GM19025 (cell line): ENCODE measurements around the gene COL23A1.
A peak's percentile ranks its signal among the peaks of the same experiment; 100 is the strongest.

Experiments
- ATAC-seq: cut with Tn5 transposase; IDR thresholded peaks from one replicate; pipeline ENCODE4 v1.9.1; 2021; ENCODE audit warnings: mild to moderate bottlenecking, low read depth, moderate library complexity; ENCODE audit not compliant: unreplicated experiment

COL23A1 gene

DNA sequence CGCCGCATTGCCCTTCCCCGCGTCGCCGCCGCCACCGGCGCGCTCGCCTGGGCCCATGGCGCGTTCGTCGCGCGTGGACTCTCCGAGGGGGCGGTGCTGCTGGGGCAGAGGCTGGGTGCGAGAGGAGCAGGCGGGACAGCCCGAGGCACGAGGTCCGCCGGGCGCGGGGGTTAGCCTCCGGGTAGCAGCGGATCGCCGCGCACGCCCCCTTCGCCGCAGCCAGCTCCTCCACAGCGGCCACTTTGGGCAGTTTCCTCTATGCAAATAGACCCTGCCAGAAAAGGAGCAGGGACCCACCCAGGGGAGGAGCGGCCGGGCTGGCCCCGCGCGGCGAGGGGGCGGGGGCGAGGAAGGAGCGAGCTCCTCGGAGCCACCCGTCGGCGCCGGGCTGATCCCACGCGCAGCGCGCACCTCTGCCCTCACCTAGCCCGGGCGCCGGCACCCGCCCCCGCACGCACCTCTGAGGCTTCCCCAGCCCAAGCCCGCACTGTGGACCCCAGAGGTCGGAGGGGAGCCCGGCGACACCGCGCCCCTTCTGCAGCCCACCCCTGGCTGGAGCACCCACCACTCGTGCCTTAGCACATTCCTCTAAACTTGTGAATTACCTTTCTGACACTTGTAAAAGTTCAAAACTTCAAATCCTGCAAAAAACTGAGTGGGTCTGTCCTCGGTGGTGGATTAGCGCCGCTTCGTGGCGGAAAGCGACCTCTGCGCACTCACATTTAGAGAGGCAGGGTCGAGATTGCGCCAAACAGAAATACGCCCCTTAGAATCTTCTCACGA lies at the start of gene COL23A1:
COL23A1 (minus strand) TSS at position 253 of the 783 bp plus-strand sequence.
- ATAC-seq = no peak

DNA sequence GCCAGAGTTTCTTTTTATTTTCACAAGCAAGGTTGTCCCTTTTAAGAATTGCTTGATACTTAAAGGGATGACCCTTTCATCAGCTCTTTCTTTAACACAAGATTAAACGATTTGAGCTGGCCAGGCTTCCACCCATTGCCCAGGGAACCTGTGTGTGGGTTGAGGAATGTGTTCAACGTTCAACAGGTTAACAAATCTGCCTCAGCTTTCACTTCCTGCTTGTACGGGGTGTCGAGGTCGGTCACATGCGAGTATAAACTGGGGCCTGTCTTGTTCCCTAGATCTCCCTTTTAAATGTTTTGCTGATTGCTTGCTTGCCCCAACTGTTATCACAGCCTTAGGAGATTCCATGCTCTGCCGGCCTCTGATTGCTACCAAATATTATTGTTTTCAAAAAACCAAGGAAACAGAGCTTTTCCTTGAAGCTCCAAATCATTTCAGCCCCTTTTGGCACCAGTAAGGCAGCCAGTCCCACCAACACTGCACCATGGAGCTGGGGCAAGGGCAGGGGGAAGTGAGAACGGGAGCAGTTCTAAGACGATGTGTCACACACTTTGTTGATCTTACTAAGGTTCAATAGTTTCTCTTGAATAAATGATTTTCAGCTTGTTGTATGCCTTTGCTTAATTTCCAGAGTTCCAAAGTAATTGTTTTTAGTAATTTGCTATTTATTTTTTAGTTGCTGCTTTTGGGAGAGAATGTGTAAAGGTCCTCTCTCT lies 47.3 kb upstream of the COL23A1 start:
- no peak for ATAC-seq

DNA sequence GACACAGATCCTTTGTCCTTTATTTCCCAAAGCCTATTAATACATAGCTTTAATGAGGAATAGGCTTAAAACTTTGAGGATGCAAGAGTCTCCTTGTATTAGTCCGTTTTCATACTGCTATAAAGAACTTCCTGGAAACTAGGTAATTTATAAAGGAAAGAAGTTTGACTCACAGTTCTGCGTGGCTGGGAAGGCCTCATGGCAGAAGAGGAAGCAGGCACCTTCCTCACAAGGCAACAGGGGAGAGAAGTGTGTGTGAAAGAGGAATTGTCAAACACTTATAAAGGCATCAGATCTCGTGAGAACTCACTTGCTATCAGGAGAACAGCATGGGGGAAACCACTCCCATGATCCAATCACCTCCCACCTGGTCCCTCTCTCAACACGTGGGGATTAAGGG lies 42.1 kb upstream of the COL23A1 start:
- ATAC-seq = no peak

DNA sequence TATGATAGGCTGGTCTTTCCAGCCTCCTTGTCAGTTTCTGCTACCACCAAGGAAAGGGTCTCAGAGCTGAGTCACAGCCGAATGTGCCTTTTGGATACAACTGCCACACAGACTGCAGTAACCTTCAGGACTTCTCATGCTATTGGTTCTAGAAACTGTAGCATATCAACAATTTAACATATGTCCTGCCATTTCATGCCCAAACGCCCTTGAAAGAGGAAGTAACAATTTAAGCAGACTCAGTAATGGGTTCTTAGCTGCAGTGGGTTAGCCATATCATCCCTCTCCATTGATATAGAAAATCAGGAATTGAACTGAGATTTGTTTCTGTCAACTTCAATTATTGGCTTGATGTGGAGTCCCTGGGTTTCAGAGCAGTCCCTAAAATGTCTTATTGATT lies 40.8 kb upstream of the COL23A1 start:
- ATAC-seq = no peak

DNA sequence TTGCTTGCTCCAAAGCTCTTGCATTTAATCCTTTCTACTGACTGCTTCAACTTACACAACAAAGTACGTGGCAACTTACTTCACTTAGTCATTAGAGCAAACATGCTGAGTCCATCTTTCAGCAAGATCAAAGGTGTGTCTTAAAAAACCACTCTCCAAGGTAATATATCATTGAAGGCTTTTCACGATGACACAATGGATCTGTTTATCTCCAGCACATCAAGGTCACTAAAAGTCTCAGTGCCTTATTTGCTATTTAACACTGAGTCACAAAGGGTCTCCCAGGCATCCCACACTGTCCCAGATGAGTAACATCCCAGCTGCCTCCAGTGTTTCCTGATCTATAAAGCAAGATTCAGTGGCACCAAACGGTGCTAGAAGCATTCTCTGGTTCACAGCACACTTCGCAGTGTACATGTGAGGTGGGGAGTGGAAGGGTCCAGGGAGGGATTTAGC lies 40.3 kb upstream of the COL23A1 start:
- no peak for ATAC-seq

DNA sequence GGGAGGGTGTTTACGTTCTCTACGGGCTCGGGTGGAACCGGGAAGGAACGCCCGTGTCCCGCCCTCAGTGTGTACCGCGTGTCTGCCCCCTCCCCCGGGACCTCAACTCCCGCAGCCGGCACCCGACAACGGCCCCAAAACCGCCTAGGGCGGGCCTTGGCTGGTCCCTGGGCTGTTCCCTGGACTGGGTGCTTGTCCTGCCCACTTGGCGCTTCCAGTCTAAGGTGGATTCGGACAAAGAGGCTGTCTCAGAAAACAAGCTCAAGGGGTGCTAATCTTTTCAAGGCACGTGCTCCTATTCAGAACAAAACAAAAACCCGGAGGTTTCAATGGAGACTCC lies 37.0 kb upstream of the COL23A1 start:
- no peak for ATAC-seq

DNA sequence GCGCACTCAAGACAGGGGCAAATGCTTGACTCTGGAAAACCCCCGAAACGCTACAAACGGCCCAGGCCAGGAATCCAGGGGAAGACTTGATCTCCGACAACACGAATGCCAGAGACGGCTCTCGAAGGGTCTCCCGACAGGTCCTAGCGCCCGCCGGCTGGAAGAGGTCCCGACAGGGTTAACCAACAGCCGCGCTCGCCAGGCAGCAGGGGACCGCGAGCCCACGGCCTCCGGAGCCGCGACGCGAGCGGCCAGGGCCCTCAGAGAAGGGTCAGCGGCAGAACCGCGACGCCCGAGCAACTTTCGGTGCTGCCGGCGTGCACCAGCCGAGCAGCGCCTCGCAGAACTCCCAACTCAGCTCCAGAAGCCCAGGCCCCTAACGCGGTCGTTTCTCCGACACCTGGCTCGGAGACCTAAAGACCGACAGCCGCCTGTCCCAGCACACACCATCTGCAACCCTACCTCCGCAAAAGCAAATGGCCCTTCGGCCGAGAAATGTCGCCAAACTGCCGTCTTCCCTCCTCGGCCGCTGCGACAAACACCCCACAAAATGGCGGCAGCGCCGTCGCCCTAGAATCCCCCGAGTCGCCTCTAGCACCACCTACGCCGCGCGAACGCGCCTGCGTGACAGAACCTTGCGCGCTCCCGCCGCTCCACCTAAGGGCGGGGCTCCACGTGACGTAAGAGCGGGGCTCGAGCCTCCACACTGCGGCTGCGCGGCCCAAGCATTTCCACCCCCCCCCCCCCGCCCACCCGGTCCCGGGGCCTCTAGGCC lies 36.5 kb upstream of the COL23A1 start, which contains the start of gene CLK4:
CLK4 (minus strand) TSS at position 567 of the 775 bp plus-strand sequence. CDS start 3,634 bp downstream, outside the sequence.
- peak; percentile 76 for ATAC-seq

DNA sequence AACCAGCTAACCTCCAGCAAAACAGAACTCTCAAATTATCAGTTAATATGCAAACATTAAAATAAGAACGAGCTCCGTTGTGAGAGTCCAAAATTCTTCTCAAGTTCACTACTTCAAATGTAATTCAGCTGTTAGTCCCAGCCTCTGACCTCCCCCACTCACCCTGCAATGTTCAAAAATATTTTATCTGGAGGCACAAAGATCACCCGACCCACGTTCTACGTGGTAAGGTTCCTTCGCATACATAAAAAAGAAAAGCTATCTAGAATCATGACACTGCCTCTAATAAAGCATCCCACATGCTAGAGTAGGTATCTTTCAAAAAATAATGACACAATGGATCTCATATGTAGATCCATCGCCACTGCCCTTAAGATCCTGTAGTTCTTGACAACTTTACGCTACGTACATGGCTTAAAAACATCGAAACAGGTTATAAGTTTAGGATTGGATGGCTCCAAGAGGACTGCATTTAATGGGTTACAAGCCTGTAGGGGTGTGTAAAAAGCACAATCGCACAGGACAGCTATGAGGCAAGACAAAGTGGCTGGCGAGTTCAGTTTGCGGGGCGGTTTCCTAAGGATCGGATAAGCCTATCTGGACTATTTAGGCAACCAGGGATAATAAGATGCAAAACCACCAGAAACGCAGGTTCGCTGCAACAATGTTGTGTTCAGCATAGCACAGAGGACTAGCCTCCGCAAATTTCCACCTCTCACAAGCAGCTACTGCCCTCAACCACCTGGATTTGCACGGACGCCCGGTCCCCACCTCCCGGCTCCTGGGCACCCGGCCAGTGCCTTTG lies 35.7 kb upstream of the COL23A1 start:
- ATAC-seq = peak; percentile 1

DNA sequence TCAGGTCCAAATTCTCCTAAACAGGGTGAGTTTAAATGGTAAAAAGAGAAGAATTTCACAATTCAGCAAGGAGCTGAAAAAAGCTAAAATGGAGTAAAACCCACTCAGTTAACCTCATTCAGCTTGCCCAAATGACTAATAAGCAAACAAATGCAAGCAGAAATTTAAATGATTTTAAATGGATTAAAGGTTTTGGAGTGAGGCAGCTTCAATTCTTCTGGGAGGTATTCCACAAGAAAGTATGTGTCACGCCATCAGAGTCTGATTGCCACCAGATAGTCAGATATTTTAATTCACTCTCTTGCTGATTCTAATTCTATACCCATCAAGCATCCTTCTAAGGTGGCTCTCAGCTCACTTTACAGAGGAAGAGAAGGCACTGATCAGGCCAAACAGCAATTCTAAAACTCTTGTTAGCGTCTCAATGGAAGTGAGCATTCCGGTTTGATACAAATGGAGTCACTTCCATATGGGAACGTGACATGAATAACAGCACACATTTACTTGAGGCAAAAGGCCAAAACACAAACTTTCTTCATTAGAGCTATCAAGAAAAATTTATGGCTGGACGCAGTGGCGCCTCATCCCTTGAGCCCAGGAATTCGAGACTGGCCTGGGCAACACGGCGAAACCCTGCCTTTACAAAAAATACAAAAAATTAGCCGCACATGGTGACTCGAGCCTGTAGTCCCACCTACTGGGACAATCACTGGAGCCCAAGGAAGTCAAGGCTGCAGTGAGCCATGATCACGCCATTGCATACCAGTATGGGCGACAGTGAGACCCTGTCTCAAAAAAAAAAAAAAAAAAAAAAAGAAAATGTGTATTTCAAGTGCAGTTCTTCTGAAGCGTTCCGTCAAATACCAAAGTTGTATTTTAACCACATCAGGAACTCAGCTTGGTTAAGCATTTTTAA lies 34.7 kb upstream of the COL23A1 start:
- no peak for ATAC-seq

DNA sequence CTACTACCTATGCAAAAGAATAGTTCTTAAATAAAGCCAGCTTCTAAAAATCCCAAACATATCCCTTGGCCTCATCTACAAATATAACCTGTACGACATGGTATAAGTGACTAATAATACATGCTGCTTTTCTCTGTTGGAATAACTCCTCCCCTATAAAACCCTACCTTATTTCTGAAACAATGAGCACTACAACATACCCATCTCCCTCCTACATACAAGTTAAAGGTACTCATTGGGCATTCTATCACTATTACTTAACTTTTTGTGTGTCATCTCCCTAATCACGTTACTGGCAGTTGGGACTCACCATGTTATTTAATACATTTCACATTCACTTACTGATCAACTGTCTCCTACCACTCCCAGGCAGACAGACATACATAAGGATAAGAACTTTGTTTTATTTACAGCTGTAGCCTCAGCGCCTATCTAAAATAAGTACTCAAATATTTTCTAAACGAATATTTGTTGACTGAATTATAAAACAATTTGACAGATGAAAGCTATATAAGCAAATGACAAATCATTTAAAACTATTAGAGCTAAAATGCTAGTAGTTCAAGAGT lies 32.6 kb upstream of the COL23A1 start:
- ATAC-seq = no peak

DNA sequence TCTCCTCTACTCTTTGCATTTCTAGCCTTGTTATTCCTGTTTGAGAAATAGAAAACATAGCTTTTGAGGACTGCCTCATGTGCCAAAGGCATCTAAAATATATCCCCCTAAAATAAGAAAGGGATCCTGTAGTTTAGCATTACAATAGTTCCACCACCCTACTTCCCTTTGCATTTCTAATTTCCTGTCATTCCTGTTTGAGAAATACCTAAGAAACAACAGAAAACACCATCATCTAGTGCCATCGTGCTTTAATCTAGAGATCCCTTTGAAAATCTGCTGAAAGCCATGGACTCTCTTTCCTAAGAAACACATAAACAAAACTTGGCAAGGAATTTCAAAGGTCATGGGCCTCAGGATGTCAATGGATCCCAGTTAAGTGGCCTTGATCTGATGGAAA lies 29.2 kb upstream of the COL23A1 start:
- no peak for ATAC-seq

DNA sequence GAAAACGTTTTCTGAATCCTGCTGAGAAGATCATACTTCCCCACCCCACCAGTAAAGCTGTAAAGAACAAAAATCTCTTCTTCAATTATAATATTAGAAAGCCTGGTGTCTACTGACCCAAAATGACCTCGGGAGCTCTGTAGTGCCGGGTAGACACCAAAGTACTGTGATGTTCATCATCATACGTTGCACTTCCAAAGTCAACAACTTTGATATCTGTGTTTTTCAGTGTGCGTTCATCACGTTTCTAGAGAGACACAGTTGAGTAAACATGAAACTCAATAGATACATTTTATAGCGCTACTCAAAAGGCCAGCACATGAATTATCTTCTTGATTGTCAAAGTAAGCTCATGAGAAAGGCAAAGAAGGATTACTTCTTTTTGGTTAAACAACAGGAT lies 22.1 kb upstream of the COL23A1 start:
- ATAC-seq = no peak

DNA sequence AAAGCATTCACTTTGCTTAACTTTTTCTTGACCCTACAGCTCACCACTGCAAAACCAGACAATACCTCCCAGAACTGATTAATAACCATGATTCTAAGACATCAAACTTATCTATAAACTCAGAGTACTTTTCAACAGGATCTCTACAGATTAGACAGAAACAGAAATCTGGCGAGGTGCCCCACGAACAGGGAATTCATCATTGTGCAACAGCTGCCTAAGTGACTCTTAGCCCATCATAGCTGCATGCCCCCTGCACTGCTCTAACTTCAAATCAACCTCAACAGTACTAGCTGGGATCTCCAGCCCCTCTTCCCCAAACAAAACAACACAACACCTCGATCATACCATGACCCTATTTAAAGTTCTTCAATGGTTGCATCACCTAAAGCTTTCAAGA lies 16.1 kb upstream of the COL23A1 start:
- no peak for ATAC-seq

DNA sequence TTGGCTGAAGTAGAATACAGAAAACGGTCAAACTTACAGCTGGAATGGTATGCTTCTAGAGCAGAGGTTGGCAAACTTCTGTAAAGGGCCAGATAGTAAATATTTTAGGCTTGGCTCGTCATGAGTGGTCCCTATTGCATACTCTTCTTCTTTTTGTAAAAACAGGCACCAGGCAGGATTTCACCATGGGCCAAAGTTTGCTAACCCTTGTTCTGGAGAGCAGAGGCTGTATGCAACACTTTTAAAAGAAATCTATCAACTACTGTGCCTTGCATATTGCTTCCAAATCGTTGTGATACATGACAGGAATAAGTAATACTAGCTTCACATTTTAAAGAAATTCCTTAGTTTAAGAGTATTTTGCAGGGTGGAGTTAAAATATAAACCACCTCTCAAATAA lies 15.6 kb upstream of the COL23A1 start:
- ATAC-seq = no peak

DNA sequence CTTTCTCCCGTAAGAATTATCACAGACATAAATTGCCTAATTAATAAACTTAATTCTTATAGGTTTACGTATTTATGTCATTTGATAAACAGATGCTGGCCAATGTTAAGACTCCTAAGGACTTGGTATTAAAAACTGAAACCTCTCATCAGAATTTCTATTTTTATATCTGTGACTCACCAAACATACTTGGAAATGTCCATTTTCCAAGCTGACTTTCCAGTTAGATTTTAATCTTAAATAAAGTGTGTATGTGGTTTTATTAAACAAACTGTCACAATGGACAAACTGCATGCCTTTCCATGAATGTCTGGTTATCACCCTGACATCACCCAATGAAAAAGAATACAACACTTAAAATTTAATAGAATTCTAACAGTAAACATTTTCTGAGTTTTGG lies 12.6 kb upstream of the COL23A1 start:
- ATAC-seq = no peak

DNA sequence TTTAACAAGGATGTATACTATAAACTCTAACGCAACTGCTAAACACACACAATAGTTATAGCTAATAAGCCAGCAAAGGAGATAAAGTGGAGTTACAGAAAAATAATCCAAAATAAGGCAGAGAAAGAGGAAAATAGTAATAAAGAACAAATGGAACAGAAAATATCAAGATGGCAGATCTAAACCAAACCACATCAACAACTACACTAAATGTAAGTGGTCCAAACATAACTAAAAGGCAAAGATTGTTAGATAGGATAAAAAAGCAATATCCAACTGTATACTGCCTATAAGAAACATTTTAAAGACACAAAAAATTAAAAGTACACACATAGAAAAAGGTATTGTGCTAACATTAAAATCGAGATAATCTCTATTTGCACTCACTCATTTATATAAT lies 5.6 kb upstream of the COL23A1 start:
- ATAC-seq = no peak

DNA sequence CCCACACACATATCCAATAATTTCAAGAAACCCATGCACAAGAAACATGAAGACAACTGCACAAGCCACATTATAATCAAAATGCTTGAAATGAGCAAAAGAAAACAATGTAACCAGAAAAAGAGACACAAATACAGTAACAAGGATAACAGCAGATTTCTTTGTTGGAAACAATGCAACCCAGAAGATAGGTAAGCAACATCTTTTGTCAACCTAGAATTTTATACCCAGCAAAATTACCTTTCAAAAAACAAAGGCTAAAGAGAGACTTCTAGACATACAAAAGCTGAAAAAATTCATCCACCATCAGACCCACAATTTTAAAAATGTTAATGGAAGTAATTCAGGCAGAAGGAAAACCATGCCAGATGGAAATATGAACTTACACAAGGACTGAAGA lies 5.0 kb upstream of the COL23A1 start:
- no peak for ATAC-seq

DNA sequence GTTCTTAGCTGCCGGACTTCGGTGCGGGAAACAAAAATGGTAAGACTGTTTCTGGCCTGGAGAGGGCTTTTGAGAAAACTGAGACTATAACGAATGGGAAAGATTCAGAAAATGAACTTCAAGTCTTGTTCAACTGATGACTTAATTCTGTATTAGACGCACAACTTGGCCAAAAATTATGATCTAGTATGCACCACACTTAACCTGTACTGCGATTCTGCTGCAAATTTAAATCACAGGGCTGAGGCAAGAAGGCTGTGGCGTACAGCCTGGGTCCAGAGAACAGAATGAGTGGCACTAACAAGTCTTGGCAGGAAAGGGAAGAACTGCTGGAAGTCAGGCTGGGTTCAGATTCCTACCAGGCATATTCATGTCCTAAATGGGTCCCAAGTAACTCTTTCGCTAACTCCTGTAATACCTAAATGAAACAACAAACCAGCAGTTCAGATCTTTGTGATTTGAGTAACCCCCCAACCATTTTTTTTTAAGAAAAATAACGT lies 781 bp upstream of the COL23A1 start:
- ATAC-seq = no peak
